ENCODE measurements around the gene NCS1. TPM values are rescaled to one million over a fixed set of nuclear protein-coding genes. Genes with fewer than 3 reads are reported as not detected.

Gene NCS1
- not detected in 2 replicates for total RNA-seq (2014; rRNA removed; shearing (Covaris generic); ENCODE audit: low replicate concordance)

GRCh38 chr9:130172161-130172857, at the start of gene NCS1:
Gene NCS1, plus strand, starts transcription at chr9:130172404. Its CDS starts 260 bp downstream, at chr9:130172664.
- Histone ChIP-seq H3K27ac (ENCODE audit: low read length) (no peak within 1 kb of the TSS), H3K9ac (ENCODE audit: low read length) (no peak within 1 kb of the TSS), H3K27me3 (ENCODE audit: low read length) (no peaks in the 10 kb centered on the region), H3K9me2 (replicated peaks; ENCODE audit: insufficient read depth, low read length) (no peaks in the 10 kb centered on the region), H3K36me3 (ENCODE audit: insufficient read depth, low read length) (no peaks in the 10 kb centered on the region), H3K9me3 (ENCODE audit: low read length) (no peaks in the 10 kb centered on the region), H3K79me2 (ENCODE audit: low read length) (no peaks in the 10 kb centered on the region), H2AFZ (ENCODE audit: low read length) (no peak within 1 kb of the TSS), H3K4me1 (ENCODE audit: low read length) (no peaks in the 10 kb centered on the region), H4K20me1 (ENCODE audit: insufficient read depth, low read depth, low read length) (no peaks in the 10 kb centered on the region), H3K4me2 (ENCODE audit: low read depth, low read length, poor library complexity, severe bottlenecking) (no peak within 1 kb of the TSS), H3K4me3 (ENCODE audit: low read length) (no peak within 1 kb of the TSS)
- DNase-seq: no peak

- Histone ChIP-seq H3K9me2 (replicated peaks; ENCODE audit: insufficient read depth, low read length) (no peaks in the 10 kb centered on the region), H4K20me1 (ENCODE audit: insufficient read depth, low read depth, low read length) (no peaks in the 10 kb centered on the region), H3K9me3 (ENCODE audit: low read length) (no peaks in the 10 kb centered on the region), H3K4me2 (ENCODE audit: low read depth, low read length, poor library complexity, severe bottlenecking) (peak overlapping the region; percentile 11), H3K4me3 (ENCODE audit: low read length) (no peak overlapping the region), H3K79me2 (ENCODE audit: low read length) (no peaks in the 10 kb centered on the region), H3K36me3 (ENCODE audit: insufficient read depth, low read length) (no peaks in the 10 kb centered on the region), H3K27me3 (ENCODE audit: low read length) (no peaks in the 10 kb centered on the region), H2AFZ (ENCODE audit: low read length) (no peak overlapping the region), H3K4me1 (ENCODE audit: low read length) (peaks cover 25% of the 10 kb centered on the region), H3K9ac (ENCODE audit: low read length) (no peak overlapping the region), H3K27ac (ENCODE audit: low read length) (peak overlapping the region; percentile 73)
- DNase-seq: no peak
Measured at GRCh38 chr9:130122456-130122855, 49.7 kb upstream of the NCS1 start.

- no peak overlapping the region for H3K4me2 ChIP-seq (ENCODE audit: low read depth, low read length, poor library complexity, severe bottlenecking)
- no peaks in the 10 kb centered on the region for H3K27me3 ChIP-seq (ENCODE audit: low read length)
- H3K4me3 ChIP-seq (ENCODE audit: low read length): no peak overlapping the region
- no peaks in the 10 kb centered on the region; the same call in 1 of the 2 replicates for H3K36me3 ChIP-seq (ENCODE audit: insufficient read depth, low read length)
- peak overlapping the region; percentile 73 for H3K27ac ChIP-seq (ENCODE audit: low read length)
- no peaks in the 10 kb centered on the region for H3K9me3 ChIP-seq (ENCODE audit: low read length)
- DNase-seq: no peak
- no peak overlapping the region for H3K9ac ChIP-seq (ENCODE audit: low read length)
- no peak overlapping the region for H2AFZ ChIP-seq (ENCODE audit: low read length)
- H3K9me2 ChIP-seq (replicated peaks; ENCODE audit: insufficient read depth, low read length): no peaks in the 10 kb centered on the region
- no peaks in the 10 kb centered on the region for H3K79me2 ChIP-seq (ENCODE audit: low read length)
- H4K20me1 ChIP-seq (ENCODE audit: insufficient read depth, low read depth, low read length): no peaks in the 10 kb centered on the region
- H3K4me1 ChIP-seq (ENCODE audit: low read length): peaks cover 29% of the 10 kb centered on the region
Measured at GRCh38 chr9:130124085-130124860, 47.9 kb upstream of the NCS1 start.

GRCh38 chr9:130126721-130127433, 45.3 kb upstream of the NCS1 start:
- peaks cover 2% of the 10 kb centered on the region; the same call in 1 of the 2 replicates for H3K36me3 ChIP-seq (ENCODE audit: insufficient read depth, low read length)
- H3K4me3 ChIP-seq (ENCODE audit: low read length): no peak overlapping the region
- DNase-seq: no peak
- H3K4me2 ChIP-seq (ENCODE audit: low read depth, low read length, poor library complexity, severe bottlenecking): no peak overlapping the region
- H2AFZ ChIP-seq (ENCODE audit: low read length): no peak overlapping the region
- H3K27me3 ChIP-seq (ENCODE audit: low read length): no peaks in the 10 kb centered on the region
- H3K9ac ChIP-seq (ENCODE audit: low read length): no peak overlapping the region
- no peaks in the 10 kb centered on the region for H3K79me2 ChIP-seq (ENCODE audit: low read length)
- no peaks in the 10 kb centered on the region for H3K9me3 ChIP-seq (ENCODE audit: low read length)
- peaks cover 27% of the 10 kb centered on the region for H3K4me1 ChIP-seq (ENCODE audit: low read length)
- no peaks in the 10 kb centered on the region for H3K9me2 ChIP-seq (replicated peaks; ENCODE audit: insufficient read depth, low read length)
- H3K27ac ChIP-seq (ENCODE audit: low read length): no peak overlapping the region
- H4K20me1 ChIP-seq (ENCODE audit: insufficient read depth, low read depth, low read length): no peaks in the 10 kb centered on the region

GRCh38 chr9:130128251-130128650, 44.0 kb upstream of the NCS1 start:
- H3K4me3 ChIP-seq (ENCODE audit: low read length): no peak overlapping the region
- H3K27me3 ChIP-seq (ENCODE audit: low read length): no peaks in the 10 kb centered on the region
- no peak overlapping the region for H3K9ac ChIP-seq (ENCODE audit: low read length)
- H3K9me2 ChIP-seq (replicated peaks; ENCODE audit: insufficient read depth, low read length): no peaks in the 10 kb centered on the region
- no peak overlapping the region for H2AFZ ChIP-seq (ENCODE audit: low read length)
- H3K4me2 ChIP-seq (ENCODE audit: low read depth, low read length, poor library complexity, severe bottlenecking): no peak overlapping the region
- H3K79me2 ChIP-seq (ENCODE audit: low read length): no peaks in the 10 kb centered on the region
- H3K36me3 ChIP-seq (ENCODE audit: insufficient read depth, low read length): peaks cover 2% of the 10 kb centered on the region; the same call in 1 of the 2 replicates
- no peaks in the 10 kb centered on the region for H4K20me1 ChIP-seq (ENCODE audit: insufficient read depth, low read depth, low read length)
- H3K27ac ChIP-seq (ENCODE audit: low read length): no peak overlapping the region
- H3K4me1 ChIP-seq (ENCODE audit: low read length): peaks cover 13% of the 10 kb centered on the region
- H3K9me3 ChIP-seq (ENCODE audit: low read length): no peaks in the 10 kb centered on the region
- no peak for DNase-seq

- H2AFZ ChIP-seq (ENCODE audit: low read length): no peak overlapping the region
- no peak overlapping the region for H3K27ac ChIP-seq (ENCODE audit: low read length)
- no peaks in the 10 kb centered on the region for H3K9me2 ChIP-seq (replicated peaks; ENCODE audit: insufficient read depth, low read length)
- H3K4me2 ChIP-seq (ENCODE audit: low read depth, low read length, poor library complexity, severe bottlenecking): no peak overlapping the region
- H3K36me3 ChIP-seq (ENCODE audit: insufficient read depth, low read length): peaks cover 2% of the 10 kb centered on the region; the same call in 1 of the 2 replicates
- H3K9me3 ChIP-seq (ENCODE audit: low read length): no peaks in the 10 kb centered on the region
- peaks cover 8% of the 10 kb centered on the region for H3K4me1 ChIP-seq (ENCODE audit: low read length)
- H3K9ac ChIP-seq (ENCODE audit: low read length): no peak overlapping the region
- H3K4me3 ChIP-seq (ENCODE audit: low read length): no peak overlapping the region
- no peaks in the 10 kb centered on the region for H3K27me3 ChIP-seq (ENCODE audit: low read length)
- H4K20me1 ChIP-seq (ENCODE audit: insufficient read depth, low read depth, low read length): no peaks in the 10 kb centered on the region
- DNase-seq: no peak
- H3K79me2 ChIP-seq (ENCODE audit: low read length): no peaks in the 10 kb centered on the region
Measured at GRCh38 chr9:130128733-130129431, 43.3 kb upstream of the NCS1 start.

- H2AFZ ChIP-seq (ENCODE audit: low read length): no peak overlapping the region
- H3K4me1 ChIP-seq (ENCODE audit: low read length): peaks cover 5% of the 10 kb centered on the region; the same call in 1 of the 2 replicates
- H3K36me3 ChIP-seq (ENCODE audit: insufficient read depth, low read length): peaks cover 2% of the 10 kb centered on the region; the same call in 1 of the 2 replicates
Measured at GRCh38 chr9:130129432-130130061, 42.7 kb upstream of the NCS1 start.

More at GRCh38 chr9:130129432-130130061, 42.7 kb upstream of the NCS1 start:
- no peaks in the 10 kb centered on the region for H3K9me2 ChIP-seq (replicated peaks; ENCODE audit: insufficient read depth, low read length)
- no peaks in the 10 kb centered on the region for H3K27me3 ChIP-seq (ENCODE audit: low read length)
- H3K27ac ChIP-seq (ENCODE audit: low read length): no peak overlapping the region
- H3K4me3 ChIP-seq (ENCODE audit: low read length): no peak overlapping the region
- no peaks in the 10 kb centered on the region for H3K9me3 ChIP-seq (ENCODE audit: low read length)
- H3K4me2 ChIP-seq (ENCODE audit: low read depth, low read length, poor library complexity, severe bottlenecking): no peak overlapping the region
- no peak overlapping the region for H3K9ac ChIP-seq (ENCODE audit: low read length)
- DNase-seq: no peak
- H4K20me1 ChIP-seq (ENCODE audit: insufficient read depth, low read depth, low read length): no peaks in the 10 kb centered on the region
- no peaks in the 10 kb centered on the region for H3K79me2 ChIP-seq (ENCODE audit: low read length)

All from Karpas-422 (cell line).